ENCODE results near the gene ACAP2.

The ACAP2 gene

DNA sequence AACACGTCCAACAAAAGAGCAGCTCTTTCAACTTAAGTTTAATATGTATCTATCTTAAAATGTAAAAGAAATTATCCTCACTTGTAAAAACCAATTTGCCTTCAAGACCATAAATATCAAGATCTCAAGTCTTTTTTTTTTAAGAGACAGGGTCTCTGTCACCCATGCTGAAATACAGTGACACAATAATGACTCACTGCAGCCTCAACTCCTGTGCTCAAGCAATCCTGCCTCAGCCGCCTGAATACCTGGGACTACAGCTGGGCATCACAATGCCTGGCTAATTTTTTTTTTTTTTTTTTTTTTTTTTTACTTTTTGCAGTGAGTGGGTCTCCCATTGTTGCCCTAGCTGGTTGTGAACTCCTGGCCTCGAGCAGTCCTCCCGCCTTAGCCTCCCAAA, 26.0 kb downstream of the ACAP2 start:
- H3K4me3 ChIP-seq (replicated peaks; ENCODE audit: insufficient read depth, low read length), result no peak overlapping the region

DNA sequence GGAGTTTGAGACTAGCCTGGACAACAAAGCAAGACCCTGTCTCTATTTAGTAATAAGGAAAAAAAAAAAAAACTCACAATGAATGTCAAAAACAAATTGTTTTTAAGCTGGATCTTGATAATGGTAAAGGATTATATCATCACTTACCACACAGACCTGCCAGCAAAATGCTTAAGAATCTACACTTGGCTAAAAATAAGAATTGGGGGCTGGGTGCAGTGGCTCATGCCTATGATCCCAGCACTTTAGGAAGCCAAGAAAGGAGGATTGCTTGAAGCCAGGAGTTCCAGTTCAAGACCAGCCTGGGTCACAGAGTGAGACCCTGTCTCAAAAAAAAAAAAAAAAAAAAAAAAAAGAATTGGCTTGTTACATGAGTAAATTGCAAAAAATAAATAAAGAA, 31.0 kb downstream of the ACAP2 start:
- DNase-seq (ENCODE audit: low read depth in 1 of 2, low spot score in 1 of 2), result no peak
- Histone ChIP-seq H3K4me3 (replicated peaks; ENCODE audit: insufficient read depth, low read length) (no peak overlapping the region), H3K27me3 (ENCODE audit: insufficient read depth, poor library complexity, severe bottlenecking) (no peaks in the 10 kb centered on the region), H3K27ac (replicated peaks) (no peak overlapping the region)
- TF ChIP-seq POLR2AphosphoS5 (IDR thresholded peaks at IDR 0.05; ENCODE audit: low read depth) (no peak), SPI1 (IDR thresholded peaks at IDR 0.05; ENCODE audit: borderline replicate concordance, low read depth) (no peak), GABPA (IDR thresholded peaks at IDR 0.05; ENCODE audit: low read depth) (no peak), CTCF (IDR thresholded peaks at IDR 0.05; ENCODE audit: insufficient read depth, low read length) (no peak)
- TF ChIP-seq, protein P1, sequence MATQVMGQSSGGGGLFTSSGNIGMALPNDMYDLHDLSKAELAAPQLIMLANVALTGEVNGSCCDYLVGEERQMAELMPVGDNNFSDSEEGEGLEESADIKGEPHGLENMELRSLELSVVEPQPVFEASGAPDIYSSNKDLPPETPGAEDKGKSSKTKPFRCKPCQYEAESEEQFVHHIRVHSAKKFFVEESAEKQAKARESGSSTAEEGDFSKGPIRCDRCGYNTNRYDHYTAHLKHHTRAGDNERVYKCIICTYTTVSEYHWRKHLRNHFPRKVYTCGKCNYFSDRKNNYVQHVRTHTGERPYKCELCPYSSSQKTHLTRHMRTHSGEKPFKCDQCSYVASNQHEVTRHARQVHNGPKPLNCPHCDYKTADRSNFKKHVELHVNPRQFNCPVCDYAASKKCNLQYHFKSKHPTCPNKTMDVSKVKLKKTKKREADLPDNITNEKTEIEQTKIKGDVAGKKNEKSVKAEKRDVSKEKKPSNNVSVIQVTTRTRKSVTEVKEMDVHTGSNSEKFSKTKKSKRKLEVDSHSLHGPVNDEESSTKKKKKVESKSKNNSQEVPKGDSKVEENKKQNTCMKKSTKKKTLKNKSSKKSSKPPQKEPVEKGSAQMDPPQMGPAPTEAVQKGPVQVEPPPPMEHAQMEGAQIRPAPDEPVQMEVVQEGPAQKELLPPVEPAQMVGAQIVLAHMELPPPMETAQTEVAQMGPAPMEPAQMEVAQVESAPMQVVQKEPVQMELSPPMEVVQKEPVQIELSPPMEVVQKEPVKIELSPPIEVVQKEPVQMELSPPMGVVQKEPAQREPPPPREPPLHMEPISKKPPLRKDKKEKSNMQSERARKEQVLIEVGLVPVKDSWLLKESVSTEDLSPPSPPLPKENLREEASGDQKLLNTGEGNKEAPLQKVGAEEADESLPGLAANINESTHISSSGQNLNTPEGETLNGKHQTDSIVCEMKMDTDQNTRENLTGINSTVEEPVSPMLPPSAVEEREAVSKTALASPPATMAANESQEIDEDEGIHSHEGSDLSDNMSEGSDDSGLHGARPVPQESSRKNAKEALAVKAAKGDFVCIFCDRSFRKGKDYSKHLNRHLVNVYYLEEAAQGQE (IDR thresholded peaks at IDR 0.05; ENCODE audit: insufficient replicate concordance, low read depth), result no peak

More for the DNA sequence above, 26.0 kb downstream of the ACAP2 start:
- Histone ChIP-seq H3K27me3 (ENCODE audit: insufficient read depth, poor library complexity, severe bottlenecking) (no peaks in the 10 kb centered on the region), H3K27ac (replicated peaks) (no peak overlapping the region)
- no peak for DNase-seq (ENCODE audit: low read depth in 1 of 2, low spot score in 1 of 2)
- TF ChIP-seq, protein P1 (IDR thresholded peaks at IDR 0.05; ENCODE audit: insufficient replicate concordance, low read depth), result no peak
- TF ChIP-seq CTCF (IDR thresholded peaks at IDR 0.05; ENCODE audit: insufficient read depth, low read length) (no peak), POLR2AphosphoS5 (IDR thresholded peaks at IDR 0.05; ENCODE audit: low read depth) (no peak)

DNA sequence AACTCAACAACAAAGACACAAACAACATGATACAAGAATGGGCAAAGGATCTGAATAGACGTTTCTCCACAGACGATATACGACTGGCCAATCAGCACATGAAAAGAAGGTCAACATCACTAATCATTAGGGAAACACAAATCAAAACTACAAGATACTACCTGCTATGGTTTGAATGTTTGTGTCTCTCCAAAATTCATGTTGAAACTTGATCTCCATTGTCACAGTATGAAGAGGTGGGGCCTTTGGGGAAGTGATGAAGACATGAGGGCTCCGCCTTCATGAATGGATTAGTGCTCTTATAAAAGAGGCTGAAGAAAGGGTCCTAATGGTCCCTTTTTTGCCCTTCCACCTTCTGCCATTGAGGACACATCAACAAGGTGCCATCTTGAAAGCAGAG, 32.3 kb downstream of the ACAP2 start:
- TF ChIP-seq GABPA (IDR thresholded peaks at IDR 0.05; ENCODE audit: low read depth), result no peak
- H3K27me3 ChIP-seq (ENCODE audit: insufficient read depth, poor library complexity, severe bottlenecking), result no peaks in the 10 kb centered on the region
- DNase-seq (ENCODE audit: low read depth in 1 of 2, low spot score in 1 of 2), result no peak
- H3K27ac ChIP-seq (replicated peaks), result no peak overlapping the region
- H3K4me3 ChIP-seq (replicated peaks; ENCODE audit: insufficient read depth, low read length), result no peak overlapping the region

- H3K27ac ChIP-seq (replicated peaks), result no peak overlapping the region
These were observed 35.0 kb downstream of the ACAP2 start for GRCh38 chr3:195407531-195408409.

More at GRCh38 chr3:195407531-195408409, 35.0 kb downstream of the ACAP2 start:
- peak in 1 of 2 experiments; percentile 10 for DNase-seq (ENCODE audit: low read depth in 1 of 2, low spot score in 1 of 2)
- H3K27me3 ChIP-seq (ENCODE audit: insufficient read depth, poor library complexity, severe bottlenecking), result no peaks in the 10 kb centered on the region
- H3K4me3 ChIP-seq (replicated peaks; ENCODE audit: insufficient read depth, low read length), result no peak overlapping the region
- TF ChIP-seq, protein P1 (IDR thresholded peaks at IDR 0.05; ENCODE audit: insufficient replicate concordance, low read depth), result no peak
- TF ChIP-seq GABPA (IDR thresholded peaks at IDR 0.05; ENCODE audit: low read depth) (no peak), POLR2AphosphoS5 (IDR thresholded peaks at IDR 0.05; ENCODE audit: low read depth) (no peak), CTCF (IDR thresholded peaks at IDR 0.05; ENCODE audit: insufficient read depth, low read length) (no peak), SPI1 (IDR thresholded peaks at IDR 0.05; ENCODE audit: borderline replicate concordance, low read depth) (no peak)
